OCI-M2 (cell line): ENCODE results near the gene ZFHX3.

Source experiments
- DNase-seq: peaks from one replicate; lab custom pipeline; 2025; ENCODE audit not compliant: unreplicated experiment; lab: John Stamatoyannopoulos, UW

ZFHX3 gene

DNA sequence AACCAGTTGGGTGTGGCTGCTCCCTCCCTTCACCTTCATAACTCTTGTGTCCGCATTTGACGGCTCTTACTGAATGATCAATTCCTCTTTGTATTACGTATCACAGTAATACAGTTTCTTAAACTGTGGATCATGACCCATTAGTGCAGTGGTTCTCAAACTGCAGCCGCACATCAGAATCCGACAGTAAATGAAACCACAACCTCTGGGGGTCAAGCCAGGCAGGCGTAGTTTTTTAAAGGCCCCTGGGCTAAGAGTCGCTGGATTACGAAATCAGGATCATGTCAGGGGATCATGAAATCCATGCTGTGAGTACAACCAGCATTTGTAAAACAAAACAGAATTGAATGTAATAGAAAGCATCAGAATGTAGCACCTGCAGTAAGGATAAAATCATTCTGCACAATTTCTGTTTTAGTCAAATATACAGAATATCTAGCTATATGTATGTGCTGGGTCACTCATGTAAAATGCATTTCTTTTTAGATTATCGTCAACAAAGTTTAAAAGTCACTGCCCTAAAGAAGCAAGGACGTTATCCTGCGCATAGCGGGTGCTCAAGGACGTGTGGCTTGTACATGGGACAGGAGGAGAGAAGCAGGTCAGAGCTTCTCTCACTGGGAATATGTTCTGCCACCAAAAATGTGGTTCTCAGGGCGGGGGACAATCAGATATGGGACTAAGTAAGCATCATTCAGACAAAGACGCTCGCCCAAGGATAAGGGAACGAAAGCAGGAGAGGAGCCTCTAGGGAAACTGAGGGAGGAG lies 113.1 kb downstream of the ZFHX3 start:
- no peak for DNase-seq

DNA sequence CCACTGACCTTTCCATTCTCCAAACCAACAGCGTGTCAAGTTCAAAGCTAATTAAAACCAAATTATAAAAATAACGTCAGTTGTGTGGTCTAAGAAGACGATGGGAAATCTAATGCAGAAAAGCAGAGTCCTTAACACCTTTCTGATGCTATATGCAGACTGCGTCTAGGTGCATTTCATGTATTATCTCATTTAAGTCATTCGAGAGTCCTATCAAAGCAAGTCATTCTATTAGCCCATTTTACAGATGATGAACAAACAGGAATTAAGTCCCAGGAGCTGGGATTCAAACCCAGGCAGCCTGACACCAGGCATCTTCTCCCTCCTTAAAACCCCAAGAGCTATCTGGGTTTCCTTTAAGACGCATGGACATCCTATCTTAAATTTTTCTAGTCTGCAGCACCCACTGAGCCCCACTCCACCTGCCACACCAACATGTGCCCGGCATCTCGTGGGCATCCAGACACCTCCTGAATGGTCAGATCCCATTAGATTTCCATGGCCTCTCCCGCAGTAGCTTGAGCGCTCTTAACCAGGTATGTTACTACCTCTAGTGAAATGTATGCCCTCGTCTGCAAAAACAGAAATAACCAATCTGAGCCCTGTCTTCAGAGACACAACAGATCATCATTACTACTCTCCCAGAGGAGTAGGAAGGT lies 115.1 kb downstream of the ZFHX3 start:
- DNase-seq: no peak

DNA sequence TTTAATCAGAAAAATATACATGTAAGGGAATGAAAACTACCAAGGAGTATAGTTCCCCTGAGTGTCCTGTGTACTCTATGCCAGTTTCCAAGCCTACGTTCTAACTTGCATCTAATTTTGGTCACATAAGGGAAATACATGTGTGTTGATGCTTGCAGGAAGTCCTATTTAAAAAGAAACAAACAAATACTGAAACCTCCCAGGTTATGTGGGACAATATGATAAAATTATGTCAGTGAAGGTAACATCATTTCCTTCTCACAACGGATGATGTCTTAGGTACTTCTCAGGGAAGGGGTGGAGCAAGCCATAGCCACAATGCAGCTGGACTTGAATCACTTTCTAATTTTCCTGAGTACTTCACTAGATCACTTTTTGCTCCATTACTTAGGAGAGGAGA lies 115.9 kb downstream of the ZFHX3 start:
- no peak for DNase-seq

DNA sequence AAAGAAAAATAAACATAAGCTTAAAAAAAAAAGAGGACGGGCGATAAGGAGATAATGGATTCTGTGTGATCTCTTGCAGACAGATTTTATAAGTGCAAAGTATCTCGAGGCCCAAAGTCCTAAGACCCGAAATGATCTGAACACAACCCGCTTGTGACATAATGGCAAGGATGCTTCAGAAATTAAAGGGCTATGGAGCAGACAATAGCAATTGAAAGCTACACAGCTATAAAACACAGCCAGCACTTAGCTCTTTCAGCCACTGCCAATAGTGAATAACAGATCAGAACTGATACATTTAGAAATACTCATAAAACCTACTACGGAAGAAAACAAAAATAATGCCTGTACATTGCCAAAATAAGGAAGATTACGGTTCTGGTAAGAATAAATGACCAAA lies 117.5 kb downstream of the ZFHX3 start:
- DNase-seq: no peak

DNA sequence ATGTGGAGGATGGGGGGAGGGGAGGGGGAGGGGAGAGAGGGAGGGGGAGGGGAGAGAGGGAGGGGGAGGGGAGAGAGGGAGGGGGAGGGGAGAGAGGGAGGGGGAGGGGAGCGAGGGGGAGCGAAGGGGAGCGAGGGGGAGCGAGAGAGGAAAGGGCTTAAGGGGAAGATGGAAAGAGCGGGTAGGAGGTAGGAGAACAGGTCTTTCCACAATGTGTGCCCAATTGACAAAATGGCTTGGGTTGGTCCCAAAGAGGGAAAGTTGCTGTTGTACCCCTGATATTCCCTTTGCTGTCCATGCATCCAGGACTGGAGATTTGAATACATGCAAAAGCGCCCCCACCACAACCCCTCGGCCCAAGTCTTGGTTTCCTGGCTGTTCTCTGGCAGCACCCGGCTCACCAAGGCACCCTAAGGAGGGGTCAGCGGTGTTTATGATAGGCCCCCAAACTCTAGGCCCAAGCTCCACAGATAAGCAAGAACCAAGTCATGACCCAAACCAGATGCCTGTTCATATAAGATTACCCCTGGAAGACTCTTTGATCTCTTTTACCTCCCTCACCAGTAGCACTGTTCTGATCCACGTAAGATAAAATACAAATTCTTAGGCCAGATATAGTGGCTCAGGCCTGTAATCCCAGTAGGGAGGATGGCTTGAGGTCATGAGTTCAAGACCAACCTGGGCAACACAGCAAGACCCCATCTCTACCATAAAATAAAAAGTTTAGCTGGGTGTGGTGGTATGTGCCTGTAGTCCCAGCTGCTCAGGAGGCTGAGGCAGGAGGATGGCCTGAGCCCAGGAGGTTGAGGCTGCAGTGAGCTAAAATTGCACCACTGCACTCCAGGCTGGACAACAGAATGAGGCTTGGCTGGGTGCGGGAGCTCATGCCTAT lies 119.6 kb downstream of the ZFHX3 start:
- DNase-seq: no peak

DNA sequence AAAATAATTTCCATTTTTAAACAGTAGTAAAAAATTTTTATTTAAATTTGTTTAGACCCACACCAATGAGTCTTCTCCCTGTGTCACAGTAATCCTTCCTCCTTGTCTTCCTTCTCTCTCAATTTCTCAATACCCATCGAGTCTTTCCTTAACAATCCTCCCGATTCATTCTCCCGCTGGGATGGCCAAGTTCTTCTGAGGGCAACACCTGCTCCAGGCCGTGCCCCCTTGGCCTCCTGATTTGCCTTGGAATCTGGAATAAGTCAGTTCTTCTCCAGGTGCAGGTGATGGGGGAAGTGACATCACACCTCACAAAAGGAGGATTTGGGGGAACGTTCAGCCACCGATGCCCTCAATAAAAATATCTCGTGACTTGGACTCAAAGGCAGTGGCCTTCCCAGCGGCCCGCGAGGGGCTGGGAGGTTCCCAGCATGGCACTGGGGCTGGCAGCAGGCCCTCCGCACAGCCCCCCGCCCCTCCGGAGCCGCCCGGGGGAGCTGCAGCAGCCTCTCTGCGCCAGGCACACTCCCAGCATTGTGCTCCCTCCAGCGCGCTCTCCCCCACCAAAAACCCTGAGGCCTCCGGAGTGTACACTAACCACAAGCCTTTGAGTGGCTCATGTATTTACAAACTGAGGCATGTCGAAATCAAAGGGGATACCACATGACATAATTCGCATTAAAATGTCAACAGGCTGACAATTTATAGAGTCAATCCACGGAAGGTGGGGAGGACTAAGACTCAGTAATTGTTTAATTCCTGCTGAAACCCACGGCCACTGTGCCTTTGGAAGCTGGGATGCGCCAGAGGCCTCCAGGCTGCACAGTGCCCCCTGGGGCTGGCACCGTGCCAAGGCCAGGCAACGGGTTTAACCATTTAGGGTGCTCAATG lies 120.5 kb downstream of the ZFHX3 start:
- no peak for DNase-seq

DNA sequence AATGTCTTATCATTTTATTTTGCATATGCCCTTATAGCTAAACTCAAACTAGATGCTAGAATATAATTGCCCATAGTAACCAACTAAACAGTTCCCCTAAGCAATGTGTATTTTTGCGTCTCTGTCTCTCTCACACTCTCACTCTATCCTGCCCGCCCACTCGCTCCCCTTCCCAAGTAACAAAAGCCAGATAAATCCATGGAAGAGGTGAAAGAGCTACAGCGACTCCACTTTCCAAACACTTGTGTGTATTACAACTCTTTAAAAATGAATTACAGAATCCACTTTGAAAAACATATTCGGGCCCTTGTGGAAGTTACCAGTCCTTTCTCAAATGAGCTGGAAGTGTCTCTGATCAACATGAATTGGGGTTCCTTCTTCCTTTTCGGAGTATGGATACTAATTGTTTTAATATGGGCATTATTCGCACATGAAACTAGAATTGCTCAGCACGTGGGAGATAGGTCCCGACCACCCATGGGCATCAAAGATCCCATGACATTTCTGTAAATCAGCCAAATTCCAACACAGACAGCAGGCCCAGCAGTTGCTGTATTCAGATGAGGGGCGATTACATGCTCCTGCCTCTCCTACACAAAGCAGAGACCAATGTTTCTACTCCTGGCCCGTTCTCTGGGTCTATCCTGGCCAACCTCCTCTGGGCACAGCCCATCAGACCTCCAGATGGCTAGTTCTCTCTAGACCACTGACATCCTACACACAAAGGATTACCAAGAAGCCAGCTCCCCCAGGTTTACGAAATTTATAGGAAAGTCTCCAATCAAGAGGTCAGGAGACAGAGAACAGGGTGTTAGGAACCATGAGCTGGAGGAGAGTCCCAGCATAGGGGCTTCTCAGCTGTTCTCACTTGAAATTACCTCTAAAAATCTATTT lies 121.5 kb downstream of the ZFHX3 start:
- DNase-seq: no peak

DNA sequence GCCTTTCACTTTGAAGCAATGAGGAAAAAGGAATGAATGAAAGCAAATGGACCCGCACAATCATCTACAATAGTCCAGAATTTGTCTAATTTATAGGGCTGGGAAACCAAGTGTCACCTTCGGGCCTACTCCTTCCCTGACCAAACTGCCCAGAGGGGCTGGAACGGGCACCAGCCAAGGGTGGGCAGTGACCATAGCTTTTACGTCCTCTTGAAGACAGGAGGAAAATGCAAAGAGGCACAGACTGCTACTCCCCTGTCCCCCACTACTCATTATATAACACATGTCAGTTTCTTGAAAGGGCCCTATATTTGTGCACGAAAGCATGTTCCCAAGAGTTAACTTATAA lies 122.3 kb downstream of the ZFHX3 start:
- DNase-seq: no peak

DNA sequence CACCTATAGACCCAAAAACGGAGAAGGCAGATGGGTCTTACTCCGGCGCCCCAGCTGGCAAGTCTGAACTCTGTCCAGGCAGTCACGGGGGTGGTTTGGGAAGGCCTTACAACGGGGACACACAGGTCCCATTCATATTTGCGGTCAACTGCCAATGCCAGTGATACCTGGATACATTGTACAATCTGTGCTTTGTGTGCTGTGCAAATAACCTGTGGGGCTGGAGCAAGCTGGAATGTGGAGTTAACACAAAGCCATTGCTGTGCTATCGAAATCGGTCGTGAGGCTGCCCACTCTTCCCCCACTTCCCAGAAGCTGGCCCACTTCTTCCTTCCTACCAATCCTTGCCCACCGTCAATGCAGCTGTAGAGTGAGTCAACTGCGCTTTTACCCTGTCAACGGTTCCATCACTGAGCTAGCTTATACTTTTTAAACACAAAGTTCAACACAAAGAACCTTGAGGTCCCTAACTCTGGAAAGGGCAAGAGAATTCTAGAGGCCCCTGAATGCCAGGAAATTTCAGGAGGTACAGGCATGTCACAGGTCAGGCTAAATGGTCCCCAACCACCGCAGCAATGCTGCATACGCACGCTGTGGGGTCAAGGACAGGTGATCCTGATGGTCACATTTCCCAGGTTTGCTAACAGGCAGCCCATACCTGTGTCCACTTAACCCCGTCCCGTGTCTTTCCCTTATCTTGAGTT lies 122.8 kb downstream of the ZFHX3 start:
- DNase-seq: no peak

DNA sequence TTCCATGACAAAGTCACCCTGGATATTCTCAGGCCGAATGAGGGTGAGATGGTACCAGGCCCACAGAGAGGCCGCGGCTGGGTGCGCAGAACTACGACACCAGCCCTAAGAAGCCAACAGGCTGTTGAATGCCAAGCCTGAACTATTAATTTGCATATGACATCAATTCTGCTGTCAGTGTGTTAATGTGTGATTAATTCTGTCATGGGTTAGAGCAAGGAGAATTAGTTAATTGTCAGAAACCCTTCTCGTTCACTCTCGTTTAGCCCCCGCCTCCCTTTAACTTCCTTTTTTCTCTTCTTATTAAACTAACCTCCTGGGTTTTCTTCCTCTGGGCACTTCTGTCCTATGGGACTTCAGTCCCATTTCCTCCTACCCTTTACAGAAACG lies 123.4 kb downstream of the ZFHX3 start:
- no peak for DNase-seq

DNA sequence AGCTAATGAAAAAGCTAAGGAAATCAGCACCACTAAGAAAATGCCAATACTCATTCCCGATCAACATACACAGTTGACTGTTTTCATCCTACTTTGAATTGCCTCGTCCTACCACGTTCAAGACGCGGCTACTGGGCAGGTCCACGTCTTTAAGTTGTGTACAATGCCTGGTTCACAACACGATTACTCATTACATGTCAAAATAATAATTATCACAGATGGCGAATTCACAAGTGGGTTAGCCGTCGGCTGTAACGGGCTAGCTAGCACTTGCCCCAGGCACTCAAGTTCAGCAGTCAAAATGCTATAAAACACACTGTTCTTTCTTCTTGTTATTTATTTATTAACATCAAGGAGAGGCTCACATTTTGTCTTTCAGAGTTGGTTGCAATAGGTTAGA lies 124.2 kb downstream of the ZFHX3 start:
- DNase-seq: no peak

DNA sequence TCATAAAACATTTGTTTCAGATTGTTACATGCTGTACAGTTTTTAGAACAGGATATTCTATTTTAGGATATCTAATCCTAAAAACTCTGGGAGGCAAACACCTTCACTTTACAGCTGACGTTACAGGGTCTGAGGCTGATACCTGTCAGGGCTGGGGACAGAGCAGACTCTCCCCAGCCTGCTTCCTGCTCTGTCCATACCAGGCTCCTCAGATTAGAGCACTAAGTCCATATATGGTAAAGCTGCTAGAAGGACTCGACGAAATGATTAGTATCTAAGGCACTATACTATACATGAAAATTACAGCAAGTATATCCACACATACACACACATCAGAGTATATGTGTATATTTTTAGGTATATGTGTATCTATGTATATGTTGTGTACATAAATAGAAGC lies 125.2 kb downstream of the ZFHX3 start:
- DNase-seq: no peak

DNA sequence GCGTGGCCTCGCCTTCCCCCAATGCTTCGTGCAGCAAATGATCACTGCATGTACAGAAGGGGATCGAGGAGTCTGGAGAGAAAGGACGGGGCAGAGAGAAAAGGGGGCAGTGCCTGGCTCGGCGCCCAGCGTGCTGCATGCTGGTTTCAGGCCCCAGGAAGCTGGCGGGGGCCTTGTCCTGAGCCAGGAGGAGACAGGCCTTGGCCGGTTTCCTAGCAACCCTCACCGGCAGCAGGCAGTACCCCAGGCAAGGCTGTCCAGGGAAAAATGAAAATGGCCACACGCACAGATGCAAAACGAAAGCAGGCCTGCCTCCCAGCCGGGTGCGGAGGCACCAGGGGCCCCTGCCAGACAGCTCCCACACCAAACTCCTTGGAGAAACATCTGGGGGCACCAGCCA lies 126.3 kb downstream of the ZFHX3 start:
- DNase-seq: no peak

DNA sequence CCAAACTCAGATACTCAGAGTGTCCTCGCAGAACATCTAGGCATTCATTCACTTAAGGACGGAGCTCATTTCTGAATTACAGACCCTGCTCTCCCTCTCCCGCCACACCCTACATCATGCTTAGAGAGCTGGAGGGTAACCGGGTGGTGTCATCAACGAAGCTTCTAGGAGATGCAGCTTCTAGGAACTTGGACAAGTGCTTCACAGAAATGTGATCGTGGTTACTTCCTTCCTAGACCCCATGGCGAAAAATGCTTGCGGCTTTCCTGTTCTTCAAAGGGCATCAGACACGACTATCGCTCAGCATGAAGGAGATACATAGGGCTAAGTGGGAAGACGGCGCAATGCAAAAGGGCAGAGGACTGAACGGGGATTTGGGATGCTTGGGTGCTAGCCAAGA lies 126.8 kb downstream of the ZFHX3 start:
- DNase-seq: no peak

DNA sequence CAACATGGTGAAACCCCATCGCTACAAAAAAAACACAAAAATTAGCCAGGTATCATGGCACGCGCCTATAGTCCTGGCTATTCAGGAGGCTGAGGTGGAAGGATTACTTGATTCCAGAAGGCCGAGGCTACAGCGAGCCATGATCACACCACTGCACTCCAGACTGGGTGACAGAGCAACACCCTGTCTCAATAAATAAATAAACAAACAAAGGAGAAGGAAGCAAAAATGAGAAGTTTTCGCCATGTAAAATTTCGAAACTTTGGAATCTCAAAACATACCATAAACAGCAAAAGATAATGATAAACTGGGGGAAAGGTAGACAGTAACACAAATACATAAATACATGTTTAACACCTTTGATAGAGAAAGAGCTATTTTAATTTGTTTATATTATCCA lies 130.9 kb downstream of the ZFHX3 start:
- DNase-seq: no peak

DNA sequence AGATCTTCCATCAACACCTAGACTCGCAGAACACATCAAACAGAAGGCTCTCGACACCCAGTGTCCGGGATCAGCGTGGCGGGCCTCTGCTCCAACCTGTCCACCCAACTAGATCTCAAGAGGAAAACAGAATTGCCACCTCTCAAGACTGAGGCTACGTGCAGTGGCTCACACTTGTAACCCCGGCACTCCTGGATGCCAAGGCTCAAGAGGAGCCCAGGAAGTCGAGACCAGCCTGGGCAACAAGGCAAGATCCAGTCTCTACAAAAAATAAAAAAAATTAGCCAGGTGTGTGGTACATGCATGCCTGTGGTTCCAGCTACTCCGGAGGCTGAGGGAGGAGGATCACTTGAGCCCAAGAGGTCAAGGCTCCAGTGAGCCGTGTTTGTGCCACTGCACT lies 132.6 kb downstream of the ZFHX3 start:
- no peak for DNase-seq

DNA sequence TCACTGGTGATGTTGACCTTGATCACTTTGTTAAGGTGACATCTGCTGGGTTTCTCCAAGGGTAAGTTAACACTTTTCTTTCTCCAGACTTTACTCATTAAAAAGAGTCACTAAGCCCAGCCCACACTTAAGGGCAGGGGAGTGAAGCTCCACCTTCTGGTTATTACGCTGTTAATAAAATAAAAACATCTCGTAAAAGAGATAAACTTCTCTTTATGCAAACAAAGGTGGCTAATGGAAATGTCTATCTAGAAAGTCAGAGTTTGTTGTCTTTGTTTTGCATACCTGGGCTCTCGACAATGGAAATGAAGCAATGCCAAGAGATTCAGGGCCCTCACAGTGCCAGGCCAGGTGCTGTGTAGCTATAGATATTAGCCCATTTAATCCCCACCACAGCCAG lies 134.4 kb downstream of the ZFHX3 start:
- no peak for DNase-seq

DNA sequence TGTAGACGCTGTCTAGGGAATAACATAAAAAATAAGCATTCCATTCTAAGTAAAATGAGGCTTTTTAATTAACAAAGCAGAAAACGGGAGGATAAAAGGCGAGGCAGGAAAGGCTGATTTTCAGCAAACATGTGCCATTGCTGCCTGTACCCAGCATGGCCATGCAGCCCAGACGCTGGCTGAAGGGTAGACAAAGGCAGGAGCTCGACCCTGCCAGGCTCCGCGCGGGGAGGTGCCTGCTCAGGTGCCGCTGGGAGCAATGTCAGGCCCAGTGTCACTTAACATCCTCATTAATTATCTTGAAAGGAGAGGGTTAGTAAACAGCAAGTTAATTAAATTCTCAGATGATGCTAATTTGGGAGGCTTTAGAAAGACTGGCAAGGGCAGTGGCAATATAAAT lies 136.0 kb downstream of the ZFHX3 start:
- DNase-seq: no peak

DNA sequence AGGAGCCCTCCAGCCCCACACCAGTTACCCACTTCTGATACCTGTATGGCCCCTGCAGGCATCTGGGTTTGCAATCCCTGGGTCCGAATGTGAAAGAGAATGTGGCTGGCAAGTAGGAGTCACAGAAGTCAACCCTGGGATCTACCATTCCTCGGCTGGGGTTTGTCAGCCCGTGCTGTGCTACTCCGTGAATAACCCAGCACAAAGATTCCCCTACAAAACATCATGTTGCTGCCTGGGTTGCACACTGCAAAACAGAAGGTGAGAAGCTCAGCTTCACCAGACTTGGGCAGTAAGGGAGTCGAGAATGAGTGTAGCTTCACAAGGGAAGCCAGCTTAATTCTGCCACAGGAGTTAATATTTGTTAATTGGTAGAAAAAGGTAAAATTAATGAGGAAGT lies 137.1 kb downstream of the ZFHX3 start:
- DNase-seq: no peak
